ENCODE results near the gene FAM168A.

DNA sequence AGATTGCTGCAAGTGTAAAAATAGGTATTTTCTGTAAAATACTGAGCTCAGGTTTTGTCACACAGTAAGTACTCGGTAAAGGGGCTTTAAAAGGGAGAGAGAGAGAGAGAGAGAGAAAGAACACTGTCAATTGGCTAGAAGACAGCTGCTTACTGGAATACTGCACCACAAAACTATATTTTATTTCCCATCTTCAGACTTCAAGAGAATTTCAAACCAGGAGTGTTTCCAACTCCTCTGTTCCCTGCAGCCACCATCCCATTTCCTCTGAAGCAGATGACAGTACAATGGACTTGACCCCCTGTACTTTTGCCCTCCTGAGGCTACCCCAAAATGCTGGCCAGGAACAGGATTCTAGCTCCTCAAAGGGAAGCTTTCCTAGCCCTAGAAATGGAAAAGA lies 132.0 kb downstream of the FAM168A start:
- TF ChIP-seq, protein P1, sequence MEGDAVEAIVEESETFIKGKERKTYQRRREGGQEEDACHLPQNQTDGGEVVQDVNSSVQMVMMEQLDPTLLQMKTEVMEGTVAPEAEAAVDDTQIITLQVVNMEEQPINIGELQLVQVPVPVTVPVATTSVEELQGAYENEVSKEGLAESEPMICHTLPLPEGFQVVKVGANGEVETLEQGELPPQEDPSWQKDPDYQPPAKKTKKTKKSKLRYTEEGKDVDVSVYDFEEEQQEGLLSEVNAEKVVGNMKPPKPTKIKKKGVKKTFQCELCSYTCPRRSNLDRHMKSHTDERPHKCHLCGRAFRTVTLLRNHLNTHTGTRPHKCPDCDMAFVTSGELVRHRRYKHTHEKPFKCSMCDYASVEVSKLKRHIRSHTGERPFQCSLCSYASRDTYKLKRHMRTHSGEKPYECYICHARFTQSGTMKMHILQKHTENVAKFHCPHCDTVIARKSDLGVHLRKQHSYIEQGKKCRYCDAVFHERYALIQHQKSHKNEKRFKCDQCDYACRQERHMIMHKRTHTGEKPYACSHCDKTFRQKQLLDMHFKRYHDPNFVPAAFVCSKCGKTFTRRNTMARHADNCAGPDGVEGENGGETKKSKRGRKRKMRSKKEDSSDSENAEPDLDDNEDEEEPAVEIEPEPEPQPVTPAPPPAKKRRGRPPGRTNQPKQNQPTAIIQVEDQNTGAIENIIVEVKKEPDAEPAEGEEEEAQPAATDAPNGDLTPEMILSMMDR (IDR thresholded peaks at IDR 0.05) = no peak
- no peak for TF ChIP-seq POLR2A (IDR thresholded peaks at IDR 0.05)
